Measurements from ENCODE around the gene SHB. TPM values are rescaled to one million over a fixed set of nuclear protein-coding genes. Genes with fewer than 3 reads are reported as not detected.

Gene SHB
- total RNA-seq, 1 donor from 2014 or later, result 20.9 TPM

DNA sequence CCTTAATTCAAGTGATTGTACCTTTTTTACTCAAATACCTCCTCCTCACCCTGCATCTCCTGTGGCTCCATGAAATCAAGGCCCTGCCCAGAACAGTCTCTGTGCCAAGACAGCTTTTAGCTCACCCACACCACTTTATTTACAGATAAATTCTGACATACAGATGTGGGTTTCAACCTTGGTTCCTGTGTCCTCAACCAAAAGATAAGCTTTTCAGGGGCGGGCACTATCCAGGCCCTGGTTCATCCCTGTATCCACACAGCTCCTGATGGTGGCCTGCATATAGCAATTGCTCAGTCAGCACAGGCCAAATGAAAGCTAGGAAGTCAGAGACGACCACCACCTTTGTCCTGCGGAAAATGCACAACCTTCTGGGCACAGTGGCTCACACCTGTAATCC is 8.3 kb downstream of the SHB start:
- Histone ChIP-seq H3K4me3 (no peak overlapping the region), H3K27me3 (no peaks in the 10 kb centered on the region), H3K27ac (no peak overlapping the region), H3K36me3 (no peaks in the 10 kb centered on the region), H3K4me1 (peaks cover 51% of the 10 kb centered on the region), H3K9me3 (no peaks in the 10 kb centered on the region)
- no peak for DNase-seq (ENCODE audit: extremely low spot score in 2 of 2)
- intact Hi-C loops (cut with DNase I), result no loop called here
- TF ChIP-seq POLR2AphosphoS5 (IDR thresholded peaks at IDR 0.05; ENCODE audit: insufficient read depth in 1 of 2, low read depth in 1 of 2), result no peak
- TF ChIP-seq, protein P1, sequence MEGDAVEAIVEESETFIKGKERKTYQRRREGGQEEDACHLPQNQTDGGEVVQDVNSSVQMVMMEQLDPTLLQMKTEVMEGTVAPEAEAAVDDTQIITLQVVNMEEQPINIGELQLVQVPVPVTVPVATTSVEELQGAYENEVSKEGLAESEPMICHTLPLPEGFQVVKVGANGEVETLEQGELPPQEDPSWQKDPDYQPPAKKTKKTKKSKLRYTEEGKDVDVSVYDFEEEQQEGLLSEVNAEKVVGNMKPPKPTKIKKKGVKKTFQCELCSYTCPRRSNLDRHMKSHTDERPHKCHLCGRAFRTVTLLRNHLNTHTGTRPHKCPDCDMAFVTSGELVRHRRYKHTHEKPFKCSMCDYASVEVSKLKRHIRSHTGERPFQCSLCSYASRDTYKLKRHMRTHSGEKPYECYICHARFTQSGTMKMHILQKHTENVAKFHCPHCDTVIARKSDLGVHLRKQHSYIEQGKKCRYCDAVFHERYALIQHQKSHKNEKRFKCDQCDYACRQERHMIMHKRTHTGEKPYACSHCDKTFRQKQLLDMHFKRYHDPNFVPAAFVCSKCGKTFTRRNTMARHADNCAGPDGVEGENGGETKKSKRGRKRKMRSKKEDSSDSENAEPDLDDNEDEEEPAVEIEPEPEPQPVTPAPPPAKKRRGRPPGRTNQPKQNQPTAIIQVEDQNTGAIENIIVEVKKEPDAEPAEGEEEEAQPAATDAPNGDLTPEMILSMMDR (IDR thresholded peaks at IDR 0.05), result no peak
- TF ChIP-seq POLR2A (IDR thresholded peaks at IDR 0.05), result no peak

- DNase-seq (ENCODE audit: extremely low spot score in 2 of 2), result no peak
- H3K4me1 ChIP-seq, result peaks cover 38% of the 10 kb centered on the region
- H3K27ac ChIP-seq, result no peak overlapping the region
- no peaks in the 10 kb centered on the region for H3K27me3 ChIP-seq
- H3K36me3 ChIP-seq, result no peaks in the 10 kb centered on the region
- intact Hi-C loops (cut with DNase I), result no loop called here
- TF ChIP-seq, protein P1 (IDR thresholded peaks at IDR 0.05), result no peak
- TF ChIP-seq POLR2AphosphoS5 (IDR thresholded peaks at IDR 0.05; ENCODE audit: insufficient read depth in 1 of 2, low read depth in 1 of 2) (no peak), POLR2A (IDR thresholded peaks at IDR 0.05) (no peak)
- no peak overlapping the region for H3K4me3 ChIP-seq
- H3K9me3 ChIP-seq, result no peaks in the 10 kb centered on the region
Observed at GRCh38 chr9:38059233-38059936, 9.6 kb downstream of the SHB start.

DNA sequence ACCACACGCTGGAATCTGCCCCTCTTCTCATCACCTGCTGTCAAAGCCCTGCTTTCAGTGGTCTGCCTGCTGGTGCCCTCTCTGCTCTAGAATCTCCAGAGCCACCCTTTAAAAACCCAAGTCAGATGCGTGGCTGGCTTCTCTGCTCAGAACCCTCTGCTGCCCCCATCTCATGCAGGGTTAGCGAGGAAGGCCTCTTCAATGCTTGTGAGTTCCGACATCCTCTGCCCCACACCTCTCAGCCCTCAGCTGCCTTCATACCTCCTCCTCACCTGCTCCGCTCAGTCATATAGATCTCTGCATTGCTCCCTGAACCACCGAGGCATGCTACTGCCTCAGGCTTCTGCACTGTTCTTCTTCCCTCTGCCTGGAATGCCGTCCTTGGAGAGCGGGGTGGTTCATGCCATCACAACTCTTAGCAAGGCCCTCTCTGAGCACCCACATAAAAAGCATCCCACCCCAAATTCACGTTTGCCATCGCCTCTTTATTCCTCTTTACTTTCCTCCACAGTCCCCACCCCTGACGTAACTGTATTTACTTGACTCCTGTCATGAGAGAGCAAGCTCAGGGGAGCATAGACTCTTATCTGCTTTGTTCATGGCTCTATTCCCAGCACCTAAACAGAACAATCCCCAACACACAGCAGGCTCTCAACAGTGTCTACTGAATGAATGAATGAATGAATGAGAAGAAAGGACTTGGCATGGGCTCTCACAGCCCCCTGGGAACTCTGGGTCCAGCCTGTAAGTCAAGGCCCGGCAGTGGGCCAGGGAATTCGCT is 10.4 kb downstream of the SHB start:
- H3K4me3 ChIP-seq, result no peak overlapping the region
- TF ChIP-seq POLR2AphosphoS5 (IDR thresholded peaks at IDR 0.05; ENCODE audit: insufficient read depth in 1 of 2, low read depth in 1 of 2) (no peak), POLR2A (IDR thresholded peaks at IDR 0.05) (no peak)
- TF ChIP-seq, protein P1 (IDR thresholded peaks at IDR 0.05), result no peak
- no peaks in the 10 kb centered on the region for H3K9me3 ChIP-seq
- peaks cover 35% of the 10 kb centered on the region for H3K4me1 ChIP-seq
- H3K27me3 ChIP-seq, result no peaks in the 10 kb centered on the region
- intact Hi-C loops (cut with DNase I), result no loop called here
- H3K36me3 ChIP-seq, result no peaks in the 10 kb centered on the region
- no peak for DNase-seq (ENCODE audit: extremely low spot score in 2 of 2)
- H3K27ac ChIP-seq, result no peak overlapping the region

DNA sequence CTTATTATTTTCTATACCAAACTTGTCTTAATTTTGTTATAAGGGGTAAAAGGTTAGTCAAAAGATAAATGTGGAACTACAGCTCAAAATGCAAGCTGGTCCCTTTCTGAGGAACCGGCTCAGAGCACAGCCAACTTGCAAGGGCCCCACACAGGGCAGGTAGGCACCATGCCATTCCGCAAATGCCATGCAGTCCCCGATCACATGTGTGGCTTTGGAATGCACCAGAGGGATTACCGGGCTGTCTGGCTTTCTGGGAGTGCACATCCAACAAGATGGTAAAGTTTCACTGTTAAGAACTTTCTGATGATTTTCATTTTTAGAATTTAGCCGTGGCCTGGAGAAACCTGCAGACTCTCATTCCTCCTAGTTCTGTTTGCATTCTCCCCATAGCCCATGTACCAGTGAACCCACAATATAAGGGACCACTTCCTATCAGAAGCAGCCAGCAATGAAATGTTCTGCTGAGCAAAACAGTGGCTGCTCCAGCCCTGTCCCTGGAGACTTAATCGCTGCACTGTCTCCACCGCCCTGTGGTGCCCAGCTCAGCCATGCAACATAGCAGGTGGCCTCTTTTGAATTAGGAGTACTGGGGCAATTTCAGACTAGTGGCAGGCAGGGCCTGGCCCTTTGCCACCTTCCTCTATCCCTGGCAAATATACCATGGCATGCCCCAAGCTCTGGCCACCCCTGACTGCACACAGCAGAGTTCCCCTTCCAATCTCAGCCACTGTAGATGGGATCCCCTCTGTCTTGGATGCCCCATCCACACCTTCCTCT is 11.4 kb downstream of the SHB start:
- no peak for TF ChIP-seq POLR2AphosphoS5 (IDR thresholded peaks at IDR 0.05; ENCODE audit: insufficient read depth in 1 of 2, low read depth in 1 of 2)
- TF ChIP-seq, protein P1 (IDR thresholded peaks at IDR 0.05), result no peak
- DNase-seq (ENCODE audit: extremely low spot score in 2 of 2), result no peak
- Histone ChIP-seq H3K4me3 (no peak overlapping the region), H3K27ac (no peak overlapping the region), H3K36me3 (no peaks in the 10 kb centered on the region), H3K27me3 (no peaks in the 10 kb centered on the region), H3K9me3 (no peaks in the 10 kb centered on the region), H3K4me1 (peaks cover 31% of the 10 kb centered on the region)
- intact Hi-C loops (cut with DNase I), result no loop called here
